H1 (cell line): Measurements from ENCODE around the gene TAF3. TPM values are rescaled to one million over a fixed set of nuclear protein-coding genes. Genes with fewer than 3 reads are reported as not detected.

Source experiments
- RAD21 ChIP-seq, 2 experiments: IDR thresholded peaks in 1 of 2; conservative IDR thresholded peaks in 1 of 2; 2 replicates each; pipeline ENCODE4 v1.6.1; 2011; ENCODE audit warnings: low read depth in 2 of 2, low read length in 2 of 2, improper control_type of control experiment in 1 of 2, inconsistent platforms in 1 of 2, mild to moderate bottlenecking in 1 of 2, moderate library complexity in 1 of 2
- RNF2 ChIP-seq: fragments of 200-900, 300-1000 bp; sonication (generic); IDR thresholded peaks from 2 replicates; pipeline ENCODE4 v1.7.1; 2016; ENCODE audit warnings: borderline replicate concordance, low read depth, mild to moderate bottlenecking, antibody characterized with exemption, low read length; ENCODE audit not compliant: poor library complexity, severe bottlenecking; ENCODE audit errors: missing control alignments
- TEAD4 ChIP-seq: IDR thresholded peaks from 2 replicates; pipeline ENCODE4 v1.6.1; 2012; ENCODE audit warnings: low read depth, low read length, inconsistent platforms, mixed read lengths
- polyA plus RNA-seq, 7 experiments: library from polyadenylated mRNA; depleted of rRNA in 3 of 7; stranded (reverse) in 5 of 7; unstranded in 2 of 7; fragments of >200 nt in 5 of 7; fragments of 200-250 nt in 2 of 7; gene quantifications; 1 replicate in 5 of 7; 2 replicates in 1 of 7; 4 replicates in 1 of 7; pipeline versions ENCODE4 v1.2.1 to v1.2.3, GENCODE V29; 2011 to 2013; ENCODE audit warnings: missing spikeins in 2 of 7, mixed read lengths in 2 of 7
- total RNA-seq: library from RNA; stranded (reverse); fragmentation: NEBNext Ultra II Directional; extraction: Animal tissue kit (Norgen Biotek cat#: 25700); gene quantifications from 2 replicates; pipeline ENCODE4 v1.2.1, GENCODE V29; 2021
- TF ChIP-seq, protein P1 (sequence below): IDR thresholded peaks from 2 replicates; pipeline ENCODE4 v1.6.1; 2012; ENCODE audit warnings: inconsistent platforms

The TAF3 gene
- total and polyA plus RNA-seq, 2 of the 8 experiments (the other 6 are each of a cell fraction or from before 2014, with no cell fraction given): 1.5 to 11.2 TPM

DNA sequence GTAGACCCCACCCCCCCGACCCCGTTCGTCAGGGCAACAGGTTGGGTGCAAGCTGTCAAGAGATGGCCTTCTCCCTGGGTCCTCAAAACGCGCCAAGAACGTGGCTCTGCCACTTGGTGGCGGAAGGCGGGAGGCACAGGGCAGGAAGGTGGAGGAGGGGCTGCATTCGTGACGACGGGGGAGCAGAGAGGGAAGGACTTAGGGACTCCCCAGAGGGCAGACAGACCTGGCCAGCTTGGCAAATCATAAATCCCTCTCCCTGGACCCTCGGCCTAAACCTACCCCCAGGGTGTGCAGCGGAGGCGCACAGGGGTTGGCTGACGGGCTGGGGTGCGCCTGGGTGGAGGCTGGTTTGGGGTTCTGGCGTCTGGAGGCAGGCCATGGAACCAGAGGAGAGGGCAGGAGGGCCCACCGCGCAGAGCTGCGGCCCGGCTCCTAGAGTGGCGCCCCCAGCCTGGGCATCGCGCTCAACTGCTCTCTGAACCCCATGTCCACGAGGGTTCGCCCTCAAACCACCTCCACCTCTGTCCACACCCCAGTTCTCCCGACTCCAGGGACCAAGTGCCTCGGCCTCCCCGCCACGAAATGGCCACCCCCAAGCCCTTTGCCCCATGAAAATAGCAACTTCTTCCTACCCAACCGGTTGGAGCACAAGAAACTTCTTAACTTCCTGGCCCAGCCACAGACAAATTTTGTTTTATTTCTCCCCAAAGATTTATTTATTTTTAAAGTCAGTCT lies 225.4 kb downstream of the TAF3 start (continued):
- TF ChIP-seq RAD21 (IDR thresholded peaks at IDR 0.05 in 1 of 2, conservative IDR thresholded peaks at IDR 0.05 in 1 of 2; ENCODE audit: low read depth in 2 of 2, low read length in 2 of 2) (peak; percentile 36 to 50), RNF2 (peak; percentile 25), TEAD4 (0 out of 2 replicates have a peak, but pooled peaks have one; percentile 20)
- TF ChIP-seq, protein P1, sequence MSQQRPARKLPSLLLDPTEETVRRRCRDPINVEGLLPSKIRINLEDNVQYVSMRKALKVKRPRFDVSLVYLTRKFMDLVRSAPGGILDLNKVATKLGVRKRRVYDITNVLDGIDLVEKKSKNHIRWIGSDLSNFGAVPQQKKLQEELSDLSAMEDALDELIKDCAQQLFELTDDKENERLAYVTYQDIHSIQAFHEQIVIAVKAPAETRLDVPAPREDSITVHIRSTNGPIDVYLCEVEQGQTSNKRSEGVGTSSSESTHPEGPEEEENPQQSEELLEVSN: peak; percentile 98
